ENCODE results near the gene SORCS3. TPM values are rescaled to one million over a fixed set of nuclear protein-coding genes. Genes with fewer than 3 reads are reported as not detected.

SORCS3 gene
- total RNA-seq, 1 experiment from 2014 or later = not detected

DNA sequence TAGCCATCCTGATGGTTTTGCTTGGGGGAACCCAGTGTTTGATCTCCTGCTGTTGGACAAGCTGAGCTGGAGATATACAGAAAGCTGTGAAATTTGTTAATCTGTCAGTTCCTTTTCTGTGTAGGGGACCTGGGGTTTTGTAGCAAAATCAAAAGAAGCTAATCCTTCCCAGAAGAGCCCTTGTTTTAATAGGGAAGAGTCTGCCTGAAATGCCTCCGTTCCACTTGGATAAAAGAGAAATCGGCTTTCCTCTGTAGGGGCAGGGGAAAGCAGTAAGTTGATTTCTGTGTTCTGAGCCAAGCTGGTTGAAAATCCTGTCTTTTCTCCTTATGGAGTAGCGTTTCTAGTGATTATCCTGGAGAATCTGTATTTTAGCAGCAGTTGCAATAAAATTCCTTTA, 472.6 kb downstream of the SORCS3 start:
- Histone ChIP-seq H3K79me2 (ENCODE audit: low read depth) (no peaks in the 10 kb centered on the region), H3K36me3 (ENCODE audit: low read depth) (no peaks in the 10 kb centered on the region), H3F3A (ENCODE audit: insufficient read depth, low read depth) (no peaks in the 10 kb centered on the region), H3K9me3 (ENCODE audit: insufficient read depth, low read depth) (no peaks in the 10 kb centered on the region), H3K27ac (no peak overlapping the region), H3K9me2 (ENCODE audit: insufficient read depth) (no peaks in the 10 kb centered on the region), H2AFZ (no peak overlapping the region), H3K4me2 (no peak overlapping the region), H3K4me3 (no peak overlapping the region), H4K20me1 (ENCODE audit: insufficient read depth) (no peaks in the 10 kb centered on the region), H3K27me3 (ENCODE audit: insufficient read depth, low read depth) (no peaks in the 10 kb centered on the region), H3K4me1 (replicated peaks; ENCODE audit: insufficient read depth) (no peaks in the 10 kb centered on the region)
- no TSS peak for BruUV-seq (replicated peaks)
- ChIA-PET POLR2A (ENCODE audit: unreplicated experiment) (interaction anchor here (0.7 kb wide), 1 partner anchor 1226 kb away, joined by 4 read pairs; no protein-coding TSS in a partner anchor), CTCF (no interaction called here)
- intact Hi-C loops (cut with micrococcal nuclease; ENCODE audit: unreplicated experiment) = no loop called here
- TF ChIP-seq, protein P1, sequence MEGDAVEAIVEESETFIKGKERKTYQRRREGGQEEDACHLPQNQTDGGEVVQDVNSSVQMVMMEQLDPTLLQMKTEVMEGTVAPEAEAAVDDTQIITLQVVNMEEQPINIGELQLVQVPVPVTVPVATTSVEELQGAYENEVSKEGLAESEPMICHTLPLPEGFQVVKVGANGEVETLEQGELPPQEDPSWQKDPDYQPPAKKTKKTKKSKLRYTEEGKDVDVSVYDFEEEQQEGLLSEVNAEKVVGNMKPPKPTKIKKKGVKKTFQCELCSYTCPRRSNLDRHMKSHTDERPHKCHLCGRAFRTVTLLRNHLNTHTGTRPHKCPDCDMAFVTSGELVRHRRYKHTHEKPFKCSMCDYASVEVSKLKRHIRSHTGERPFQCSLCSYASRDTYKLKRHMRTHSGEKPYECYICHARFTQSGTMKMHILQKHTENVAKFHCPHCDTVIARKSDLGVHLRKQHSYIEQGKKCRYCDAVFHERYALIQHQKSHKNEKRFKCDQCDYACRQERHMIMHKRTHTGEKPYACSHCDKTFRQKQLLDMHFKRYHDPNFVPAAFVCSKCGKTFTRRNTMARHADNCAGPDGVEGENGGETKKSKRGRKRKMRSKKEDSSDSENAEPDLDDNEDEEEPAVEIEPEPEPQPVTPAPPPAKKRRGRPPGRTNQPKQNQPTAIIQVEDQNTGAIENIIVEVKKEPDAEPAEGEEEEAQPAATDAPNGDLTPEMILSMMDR (conservative IDR thresholded peaks at IDR 0.05) = no peak
- TF ChIP-seq EZH2 (IDR thresholded peaks at IDR 0.05; ENCODE audit: low read depth) = no peak
- no peak for DNase-seq

DNA sequence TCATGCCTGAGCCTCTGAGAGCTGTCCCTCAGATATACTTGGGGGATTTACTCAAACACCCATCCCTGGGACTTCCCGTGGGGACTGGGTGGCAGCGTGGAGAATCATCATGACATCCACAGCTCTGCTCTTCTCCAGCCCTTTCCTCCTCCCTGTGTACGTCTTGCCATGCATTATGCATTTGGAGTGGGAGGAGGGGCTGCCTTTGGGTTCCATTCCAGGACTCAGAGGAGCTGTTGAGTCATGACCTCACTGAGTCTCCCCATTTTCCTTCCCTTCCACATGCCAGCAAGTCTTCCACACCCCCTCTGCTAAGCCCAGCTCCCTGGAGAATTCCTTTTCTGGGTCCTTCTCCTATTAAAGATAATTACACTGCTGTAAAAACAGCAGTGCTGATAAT, 480.7 kb downstream of the SORCS3 start:
- Histone ChIP-seq H3K4me2 (no peak overlapping the region), H3K36me3 (ENCODE audit: low read depth) (no peaks in the 10 kb centered on the region), H3K4me1 (replicated peaks; ENCODE audit: insufficient read depth) (no peaks in the 10 kb centered on the region), H3K9me2 (ENCODE audit: insufficient read depth) (no peaks in the 10 kb centered on the region), H3K9me3 (ENCODE audit: insufficient read depth, low read depth) (no peaks in the 10 kb centered on the region), H3F3A (ENCODE audit: insufficient read depth, low read depth) (no peaks in the 10 kb centered on the region), H2AFZ (no peak overlapping the region), H3K79me2 (ENCODE audit: low read depth) (no peaks in the 10 kb centered on the region), H4K20me1 (ENCODE audit: insufficient read depth) (no peaks in the 10 kb centered on the region), H3K27me3 (ENCODE audit: insufficient read depth, low read depth) (no peaks in the 10 kb centered on the region), H3K27ac (no peak overlapping the region), H3K4me3 (no peak overlapping the region)
- POLR2A ChIA-PET (ENCODE audit: unreplicated experiment) = no interaction called here
- DNase-seq = no peak
- CTCF ChIA-PET = no interaction called here
- intact Hi-C loops (cut with micrococcal nuclease; ENCODE audit: unreplicated experiment) = no loop called here
- BruUV-seq (replicated peaks) = no TSS peak
- no peak for TF ChIP-seq EZH2 (IDR thresholded peaks at IDR 0.05; ENCODE audit: low read depth)
- TF ChIP-seq, protein P1 (conservative IDR thresholded peaks at IDR 0.05) = no peak

DNA sequence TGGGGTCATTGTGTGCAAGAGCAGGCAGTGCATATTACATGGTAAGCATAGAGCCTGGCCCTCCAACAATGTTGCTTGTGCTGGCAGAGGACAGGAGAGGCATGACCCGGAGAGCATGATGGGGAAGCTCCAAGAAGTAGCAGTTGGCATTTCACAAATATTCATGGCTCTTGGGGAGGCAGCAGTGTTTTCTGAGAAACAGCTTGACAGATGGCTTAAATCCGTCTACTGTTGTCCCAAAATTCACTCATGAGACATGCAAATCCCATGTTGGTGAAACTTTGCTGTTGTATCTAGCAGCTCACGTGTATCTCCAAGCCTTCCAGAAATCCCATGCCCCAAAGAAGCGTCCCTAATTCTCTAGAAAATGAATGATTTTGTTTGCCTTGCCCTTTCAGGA, 487.0 kb downstream of the SORCS3 start:
- Histone ChIP-seq H3K79me2 (ENCODE audit: low read depth) (no peaks in the 10 kb centered on the region), H3K4me1 (replicated peaks; ENCODE audit: insufficient read depth) (no peaks in the 10 kb centered on the region), H3K27me3 (ENCODE audit: insufficient read depth, low read depth) (no peaks in the 10 kb centered on the region), H3K4me3 (no peak overlapping the region), H3K36me3 (ENCODE audit: low read depth) (no peaks in the 10 kb centered on the region), H3K27ac (no peak overlapping the region), H2AFZ (no peak overlapping the region), H3F3A (ENCODE audit: insufficient read depth, low read depth) (no peaks in the 10 kb centered on the region), H3K9me2 (ENCODE audit: insufficient read depth) (no peaks in the 10 kb centered on the region), H3K9me3 (ENCODE audit: insufficient read depth, low read depth) (no peaks in the 10 kb centered on the region), H3K4me2 (no peak overlapping the region), H4K20me1 (ENCODE audit: insufficient read depth) (no peaks in the 10 kb centered on the region)
- ChIA-PET POLR2A (ENCODE audit: unreplicated experiment) (no interaction called here), CTCF (no interaction called here)
- no peak for TF ChIP-seq EZH2 (IDR thresholded peaks at IDR 0.05; ENCODE audit: low read depth)
- TF ChIP-seq, protein P1 (conservative IDR thresholded peaks at IDR 0.05) = no peak
- no peak for DNase-seq
- intact Hi-C loops (cut with micrococcal nuclease; ENCODE audit: unreplicated experiment) = no loop called here
- BruUV-seq (replicated peaks) = no TSS peak
